C4-2B (cell line): ENCODE results near the gene OLFML3.

ENCODE experiments used
- CTCF ChIP-seq: fragments of 450-650 bp; conservative IDR thresholded peaks from 2 replicates; pipeline ENCODE4 v1.5.1; 2017; ENCODE audit warnings: mild to moderate bottlenecking
- ZFX ChIP-seq: fragments of 450-650 bp; IDR thresholded peaks from 2 replicates; pipeline ENCODE4 v1.6.1; 2017

GRCh38 chr1:114015075-114015474, 35.8 kb downstream of the OLFML3 start:
- TF ChIP-seq CTCF (no peak), ZFX (no peak)
